NCI-H1694 treated with DMSO at 0.1 percent for 48 hours (cell line): ENCODE data around the gene E4F1.
A peak's percentile ranks its signal among the peaks of the same experiment; 100 is the strongest.

ENCODE experiments used
- DNase-seq: peaks from one replicate; lab custom pipeline; 2025; lab: John Stamatoyannopoulos, UW

E4F1 gene

GRCh38 chr16:2275476-2276367, 52.3 kb downstream of the E4F1 start:
- DNase-seq: no peak

GRCh38 chr16:2276368-2277195, 53.2 kb downstream of the E4F1 start:
- no peak for DNase-seq

GRCh38 chr16:2277466-2278271, 54.3 kb downstream of the E4F1 start:
- no peak for DNase-seq

GRCh38 chr16:2278272-2278608, 54.8 kb downstream of the E4F1 start:
- no peak for DNase-seq

GRCh38 chr16:2278956-2279800, 55.8 kb downstream of the E4F1 start:
- DNase-seq: no peak

- DNase-seq: no peak
Observed at GRCh38 chr16:2280461-2280860, 57.1 kb downstream of the E4F1 start.

GRCh38 chr16:2280981-2281542, 57.7 kb downstream of the E4F1 start:
- no peak for DNase-seq

GRCh38 chr16:2282262-2282661, 58.9 kb downstream of the E4F1 start:
- no peak for DNase-seq

GRCh38 chr16:2282866-2283555, 59.6 kb downstream of the E4F1 start:
- DNase-seq: peak; percentile 64

GRCh38 chr16:2284001-2284770, 60.8 kb downstream of the E4F1 start:
- no peak for DNase-seq

- no peak for DNase-seq
Observed at GRCh38 chr16:2284797-2285576, 61.6 kb downstream of the E4F1 start.
